Lower leg skin (tissue), 4 donors: Measurements from ENCODE around the gene PCGF3. TPM values are rescaled to one million over a fixed set of nuclear protein-coding genes. Genes with fewer than 3 reads are reported as not detected.

Source experiments
- DNase-seq, 2 donors: peaks; one replicate each; pipeline ENCODE4 v3.0.0-alpha.2; 2019; ENCODE audit warnings: low spot score in 2 of 2
- H3K4me3 ChIP-seq: fragments of 200-600 bp; sonication (generic); 2 replicates; pipeline ENCODE4 v1.5.1; 2017; ENCODE audit warnings: mild to moderate bottlenecking, low read depth; ENCODE audit not compliant: poor library complexity, severe bottlenecking
- POLR2A ChIP-seq, 2 donors: fragments of 450-650 bp; IDR thresholded peaks; one replicate each; pipeline ENCODE4 v1.6.1; 2016 to 2017; ENCODE audit warnings: antibody characterized with exemption in 2 of 2, mild to moderate bottlenecking in 1 of 2, moderate library complexity in 1 of 2
- WGBS, 2 donors: methylation state at CpG; one replicate each; pipeline ENCODE4 v1.1.5; 2018; 5-methylcytosine and 5-hydroxymethylcytosine counted together
- intact Hi-C: fragments of 100-400 bp; cut with DNase I; formaldehyde crosslinking; loops from one replicate; pipeline ENCODE4 v1.15.0; 2023; ENCODE audit warnings: low total_unique reads
- total RNA-seq, 4 donors: library from RNA; depleted of rRNA; stranded (reverse); fragments of >200 nt; gene quantifications; one replicate each; pipeline ENCODE4 v1.1.0, GENCODE V29; 2016
- TF ChIP-seq, protein P1 (sequence below), 3 donors: fragments of 450-650 bp; IDR thresholded peaks; one replicate each; pipeline ENCODE4 v1.5.1; 2016; ENCODE audit warnings: antibody characterized with exemption in 3 of 3, mild to moderate bottlenecking in 3 of 3, moderate library complexity in 2 of 3

Gene PCGF3
- total RNA-seq, 4 donors from 2014 or later, result 55.2 to 102 (median 72.3) TPM

DNA sequence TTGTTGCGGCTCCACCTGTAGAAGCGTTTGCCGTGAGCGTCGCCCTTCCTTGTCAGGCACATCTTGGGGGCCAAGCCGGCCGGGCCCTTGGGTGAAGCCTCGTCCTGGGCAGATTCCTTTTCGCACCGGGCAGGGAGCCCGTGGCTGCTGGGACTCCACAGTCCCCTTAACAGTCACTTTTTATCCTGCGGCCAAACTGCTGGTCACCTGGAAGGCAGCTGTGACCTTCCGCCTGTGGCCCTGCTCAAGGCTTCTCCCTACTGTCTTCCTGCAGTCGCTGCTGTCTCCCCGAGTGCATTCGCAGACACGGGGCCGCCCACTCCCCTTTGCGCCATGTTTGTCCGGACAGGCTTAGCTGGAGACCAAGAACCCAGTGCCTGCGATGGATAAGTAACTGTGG is 55.0 kb downstream of the PCGF3 start:
- 96% methylated on average over 21 of the region's 21 CpGs for WGBS, 2 donors
- intact Hi-C loops, result no loop called here
- H3K4me3 ChIP-seq, result no peak overlapping the region
- no peak for DNase-seq
- TF ChIP-seq, protein P1, sequence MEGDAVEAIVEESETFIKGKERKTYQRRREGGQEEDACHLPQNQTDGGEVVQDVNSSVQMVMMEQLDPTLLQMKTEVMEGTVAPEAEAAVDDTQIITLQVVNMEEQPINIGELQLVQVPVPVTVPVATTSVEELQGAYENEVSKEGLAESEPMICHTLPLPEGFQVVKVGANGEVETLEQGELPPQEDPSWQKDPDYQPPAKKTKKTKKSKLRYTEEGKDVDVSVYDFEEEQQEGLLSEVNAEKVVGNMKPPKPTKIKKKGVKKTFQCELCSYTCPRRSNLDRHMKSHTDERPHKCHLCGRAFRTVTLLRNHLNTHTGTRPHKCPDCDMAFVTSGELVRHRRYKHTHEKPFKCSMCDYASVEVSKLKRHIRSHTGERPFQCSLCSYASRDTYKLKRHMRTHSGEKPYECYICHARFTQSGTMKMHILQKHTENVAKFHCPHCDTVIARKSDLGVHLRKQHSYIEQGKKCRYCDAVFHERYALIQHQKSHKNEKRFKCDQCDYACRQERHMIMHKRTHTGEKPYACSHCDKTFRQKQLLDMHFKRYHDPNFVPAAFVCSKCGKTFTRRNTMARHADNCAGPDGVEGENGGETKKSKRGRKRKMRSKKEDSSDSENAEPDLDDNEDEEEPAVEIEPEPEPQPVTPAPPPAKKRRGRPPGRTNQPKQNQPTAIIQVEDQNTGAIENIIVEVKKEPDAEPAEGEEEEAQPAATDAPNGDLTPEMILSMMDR (IDR thresholded peaks at IDR 0.05), result no peak
- no peak for TF ChIP-seq POLR2A (IDR thresholded peaks at IDR 0.05)

DNA sequence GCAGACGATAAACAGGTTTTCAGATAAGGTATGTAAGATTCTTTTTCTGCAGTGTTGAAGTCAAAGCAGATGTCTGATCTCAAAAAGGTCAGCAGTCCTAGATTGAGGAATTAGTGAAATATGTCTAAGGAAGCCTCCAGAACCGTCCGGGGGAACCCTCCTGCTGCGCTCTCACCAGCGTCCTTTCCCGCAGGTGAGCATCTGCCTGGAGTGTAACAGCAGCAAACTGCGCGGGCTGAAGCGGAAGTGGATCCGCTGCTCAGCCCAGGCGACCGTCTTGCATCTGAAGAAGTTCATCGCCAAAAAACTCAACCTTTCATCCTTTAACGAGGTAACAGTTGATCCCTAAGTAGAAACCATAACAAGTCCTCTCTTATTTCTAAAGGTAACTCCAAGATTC is 55.5 kb downstream of the PCGF3 start:
- DNase-seq, result no peak
- WGBS, 2 donors, result 95 to 97% methylated on average over 14 of the region's 14 CpGs
- no peak for TF ChIP-seq POLR2A (IDR thresholded peaks at IDR 0.05)
- TF ChIP-seq, protein P1 (IDR thresholded peaks at IDR 0.05), result no peak
- intact Hi-C loops, result no loop called here
- H3K4me3 ChIP-seq, result no peak overlapping the region

DNA sequence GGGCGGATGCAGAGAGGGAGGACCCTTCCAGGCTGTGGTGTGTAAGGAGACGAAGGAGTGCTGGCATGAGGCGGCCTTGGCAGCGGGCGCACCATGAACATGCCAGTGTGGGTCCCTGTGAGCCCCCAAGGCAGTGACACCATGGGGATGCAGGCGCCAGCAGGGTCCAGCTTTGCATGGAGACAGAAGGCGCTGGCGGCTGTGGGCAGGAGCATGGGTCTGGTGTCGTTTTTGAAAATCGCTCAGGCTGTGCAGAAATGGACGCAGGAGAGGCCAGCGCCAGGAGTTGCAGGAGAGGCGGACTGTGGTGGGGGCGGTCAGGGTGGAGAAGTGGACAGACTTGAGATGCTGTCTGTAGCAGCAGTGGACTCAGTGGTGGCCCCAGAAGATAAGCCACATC is 56.1 kb downstream of the PCGF3 start:
- WGBS, 2 donors, result 95 to 96% methylated on average over 14 of the region's 14 CpGs
- TF ChIP-seq, protein P1 (IDR thresholded peaks at IDR 0.05), result no peak
- TF ChIP-seq POLR2A (IDR thresholded peaks at IDR 0.05), result no peak
- H3K4me3 ChIP-seq, result no peak overlapping the region
- no peak for DNase-seq
- intact Hi-C loops, result no loop called here

DNA sequence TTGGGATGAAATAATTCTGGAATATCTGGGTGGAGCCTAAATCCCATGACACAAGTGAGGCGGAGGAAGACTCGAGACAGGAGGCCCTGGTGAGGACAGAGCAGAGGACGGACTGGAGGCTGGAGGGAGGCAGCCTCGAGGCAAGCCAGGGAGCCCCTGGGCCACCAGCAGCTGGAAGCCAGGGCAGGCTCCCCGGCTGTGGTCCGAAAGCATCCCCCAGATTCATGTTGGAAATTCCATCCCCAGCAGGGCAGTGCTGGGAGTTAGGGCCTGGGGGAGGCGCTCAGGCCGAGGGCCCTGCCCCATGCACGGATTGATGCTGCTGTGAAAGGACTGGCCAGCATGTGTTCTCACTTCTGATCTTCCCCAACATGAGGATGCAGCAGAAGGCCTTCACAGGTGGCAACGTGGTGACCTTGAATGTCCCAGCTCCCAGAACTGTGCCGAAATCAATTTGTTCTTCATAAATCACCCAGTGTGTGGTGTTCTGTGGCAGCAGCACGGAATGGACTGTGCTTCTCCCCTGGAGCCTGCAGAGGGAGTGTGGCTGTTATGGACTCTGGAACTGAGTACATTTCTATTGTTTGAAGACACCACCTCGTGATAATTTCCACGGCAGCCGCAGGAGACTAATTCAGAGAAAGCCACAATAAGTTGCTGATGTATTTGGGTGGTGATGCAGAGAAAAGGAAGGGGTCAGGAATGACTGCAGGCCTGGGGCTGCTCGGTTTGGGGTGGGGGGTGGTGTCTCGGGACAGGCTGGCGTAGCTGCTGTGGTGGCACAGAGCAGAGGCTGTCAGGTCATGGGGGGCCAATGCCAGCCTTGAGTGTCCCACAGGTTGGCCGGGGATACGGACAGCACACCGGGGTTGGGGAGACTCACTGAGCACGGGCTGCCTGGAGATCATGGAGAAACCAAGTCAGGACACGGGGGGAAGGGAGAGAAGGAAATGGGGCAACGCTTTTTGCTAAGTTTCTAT is 56.9 kb downstream of the PCGF3 start:
- no peak for DNase-seq
- H3K4me3 ChIP-seq, result no peak overlapping the region
- 83 to 89% methylated on average over 22 to 23 of the region's 24 CpGs for WGBS, 2 donors
- intact Hi-C loops, result no loop called here
- TF ChIP-seq, protein P1 (IDR thresholded peaks at IDR 0.05), result no peak
- TF ChIP-seq POLR2A (IDR thresholded peaks at IDR 0.05), result no peak

DNA sequence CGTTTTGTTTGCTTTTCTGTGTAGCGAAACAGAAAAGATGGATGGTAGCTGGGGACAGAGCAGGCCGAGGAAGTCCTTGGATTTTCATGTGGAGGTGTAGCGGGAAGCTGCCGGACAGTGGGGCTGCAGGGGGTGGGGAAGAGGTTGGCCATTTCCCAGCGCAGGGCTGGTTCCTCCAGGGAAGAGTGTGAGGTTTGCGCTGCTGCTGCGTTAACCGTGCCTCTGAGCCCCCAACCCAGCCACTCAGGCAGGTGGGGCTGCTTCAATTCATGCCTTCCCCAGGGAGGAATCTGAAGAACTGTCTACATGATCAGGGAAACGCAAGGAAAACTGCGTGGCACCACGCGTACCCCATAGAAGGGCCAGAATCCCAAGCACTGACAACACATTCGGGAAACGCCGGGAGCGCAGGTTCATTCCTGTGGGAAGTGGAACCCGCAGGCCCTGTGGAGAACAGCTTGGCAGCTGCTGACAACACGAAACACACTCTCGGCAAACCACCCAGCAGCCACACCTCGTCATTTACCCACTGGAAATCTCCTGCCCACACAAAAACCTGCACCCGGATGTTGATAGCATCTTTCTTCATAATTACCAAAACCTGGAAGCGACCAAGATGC is 57.7 kb downstream of the PCGF3 start:
- intact Hi-C loops, result no loop called here
- TF ChIP-seq, protein P1 (IDR thresholded peaks at IDR 0.05), result no peak
- no peak for TF ChIP-seq POLR2A (IDR thresholded peaks at IDR 0.05)
- no peak overlapping the region for H3K4me3 ChIP-seq
- WGBS, 2 donors, result 86 to 87% methylated on average over 23 of the region's 23 CpGs
- DNase-seq, result no peak
